GM19395 (cell line): ENCODE data around the gene CXCL6.

Source experiments
- ATAC-seq: cut with Tn5 transposase; IDR thresholded peaks from one replicate; pipeline ENCODE4 v1.9.1; 2021; ENCODE audit warnings: mild to moderate bottlenecking, moderate library complexity; ENCODE audit not compliant: unreplicated experiment

CXCL6 gene

GRCh38 chr4:73841243-73841925 lies 4.9 kb downstream of the CXCL6 start:
- no peak for ATAC-seq

- no peak for ATAC-seq
Measured at GRCh38 chr4:73842696-73843095, 6.2 kb downstream of the CXCL6 start.

GRCh38 chr4:73843369-73843768 lies 6.9 kb downstream of the CXCL6 start:
- ATAC-seq, result no peak

- no peak for ATAC-seq
Measured at GRCh38 chr4:73844345-73844744, 7.9 kb downstream of the CXCL6 start.

GRCh38 chr4:73844806-73845205 lies 8.3 kb downstream of the CXCL6 start:
- ATAC-seq, result no peak

- no peak for ATAC-seq
Measured at GRCh38 chr4:73847526-73848182, 11.2 kb downstream of the CXCL6 start.

GRCh38 chr4:73848183-73848777 lies 11.8 kb downstream of the CXCL6 start:
- no peak for ATAC-seq

- no peak for ATAC-seq
Measured at GRCh38 chr4:73850261-73850970, 13.9 kb downstream of the CXCL6 start.

GRCh38 chr4:73851293-73851692 lies 14.8 kb downstream of the CXCL6 start:
- no peak for ATAC-seq

- ATAC-seq, result no peak
Measured at GRCh38 chr4:73852771-73853170, 16.3 kb downstream of the CXCL6 start.

- no peak for ATAC-seq
Measured at GRCh38 chr4:73853246-73853704, 16.8 kb downstream of the CXCL6 start, which contains the start of gene PF4V1. Gene PF4V1, plus strand, starts transcription at chr4:73853296. Its CDS starts 67 bp downstream, at chr4:73853363.

GRCh38 chr4:73853718-73854473 lies 17.4 kb downstream of the CXCL6 start:
- ATAC-seq, result no peak

GRCh38 chr4:73855406-73855805 lies 18.9 kb downstream of the CXCL6 start:
- no peak for ATAC-seq

GRCh38 chr4:73856518-73856917 lies 20.0 kb downstream of the CXCL6 start:
- ATAC-seq, result no peak

- no peak for ATAC-seq
Measured at GRCh38 chr4:73859614-73860088, 23.2 kb downstream of the CXCL6 start.

- no peak for ATAC-seq
Measured at GRCh38 chr4:73860181-73860580, 23.7 kb downstream of the CXCL6 start.

GRCh38 chr4:73860917-73861316 lies 24.4 kb downstream of the CXCL6 start:
- no peak for ATAC-seq

GRCh38 chr4:73862322-73862721 lies 25.8 kb downstream of the CXCL6 start:
- no peak for ATAC-seq

- no peak for ATAC-seq
Measured at GRCh38 chr4:73864365-73864764, 27.9 kb downstream of the CXCL6 start.

- no peak for ATAC-seq
Measured at GRCh38 chr4:73864961-73865360, 28.5 kb downstream of the CXCL6 start.
